ENCODE measurements around the gene SOWAHC. TPM values are rescaled to one million over a fixed set of nuclear protein-coding genes. Genes with fewer than 3 reads are reported as not detected.

Gene SOWAHC
- total and polyA plus RNA-seq, 4 donors = 5.2 to 15.2 (median 9.2) TPM

DNA sequence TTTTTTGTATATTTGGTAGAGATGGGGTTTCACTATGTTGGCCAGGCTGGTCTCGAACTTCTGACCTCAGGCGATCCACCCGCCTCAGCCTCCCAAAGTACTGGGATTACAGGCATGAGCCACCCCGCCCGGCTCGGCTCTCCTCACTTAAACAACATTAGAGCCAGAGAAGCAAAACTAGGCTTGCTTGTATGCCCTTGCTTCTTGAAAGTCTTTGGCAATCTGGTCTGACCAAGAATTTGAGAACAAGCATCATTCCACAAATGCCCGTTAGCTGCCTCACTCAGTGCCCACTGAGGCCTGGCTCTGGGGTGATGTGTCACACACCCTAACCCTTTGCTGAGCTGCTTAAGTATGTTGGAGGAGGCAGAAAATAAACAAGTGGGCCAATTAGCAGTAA lies 33.5 kb downstream of the SOWAHC start:
- 90 to 96% methylated on average over 7 of the region's 7 CpGs for WGBS, 2 donors
- H3K9me3 ChIP-seq (ENCODE audit: control insufficient read depth in 4 of 4, insufficient read depth in 3 of 4, low read length in 3 of 4) = no peaks in the 10 kb centered on the region
- H3K36me3 ChIP-seq (ENCODE audit: control insufficient read depth in 4 of 4, insufficient read depth in 4 of 4, low read length in 4 of 4) = no peaks in the 10 kb centered on the region
- DNase-seq = no peak
- TF ChIP-seq, protein P1, sequence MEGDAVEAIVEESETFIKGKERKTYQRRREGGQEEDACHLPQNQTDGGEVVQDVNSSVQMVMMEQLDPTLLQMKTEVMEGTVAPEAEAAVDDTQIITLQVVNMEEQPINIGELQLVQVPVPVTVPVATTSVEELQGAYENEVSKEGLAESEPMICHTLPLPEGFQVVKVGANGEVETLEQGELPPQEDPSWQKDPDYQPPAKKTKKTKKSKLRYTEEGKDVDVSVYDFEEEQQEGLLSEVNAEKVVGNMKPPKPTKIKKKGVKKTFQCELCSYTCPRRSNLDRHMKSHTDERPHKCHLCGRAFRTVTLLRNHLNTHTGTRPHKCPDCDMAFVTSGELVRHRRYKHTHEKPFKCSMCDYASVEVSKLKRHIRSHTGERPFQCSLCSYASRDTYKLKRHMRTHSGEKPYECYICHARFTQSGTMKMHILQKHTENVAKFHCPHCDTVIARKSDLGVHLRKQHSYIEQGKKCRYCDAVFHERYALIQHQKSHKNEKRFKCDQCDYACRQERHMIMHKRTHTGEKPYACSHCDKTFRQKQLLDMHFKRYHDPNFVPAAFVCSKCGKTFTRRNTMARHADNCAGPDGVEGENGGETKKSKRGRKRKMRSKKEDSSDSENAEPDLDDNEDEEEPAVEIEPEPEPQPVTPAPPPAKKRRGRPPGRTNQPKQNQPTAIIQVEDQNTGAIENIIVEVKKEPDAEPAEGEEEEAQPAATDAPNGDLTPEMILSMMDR (IDR thresholded peaks at IDR 0.05; ENCODE audit: control extremely low read depth, extremely low read depth) = no peak
- H3K4me3 ChIP-seq = no peak overlapping the region
- H3K9ac ChIP-seq (ENCODE audit: insufficient read depth in 1 of 2, low read length in 2 of 2) = no peak overlapping the region
- no peak overlapping the region for H3K27ac ChIP-seq (ENCODE audit: low read depth in 1 of 2, low read length in 1 of 2)
- no peak for ATAC-seq (ENCODE audit: insufficient read depth, low FRiP score)
- H3K27me3 ChIP-seq (ENCODE audit: control insufficient read depth in 3 of 3, insufficient read depth in 3 of 3, low read length in 2 of 3) = no peaks in the 10 kb centered on the region
- peaks cover 0 to 7% (median 4%) of the 10 kb centered on the region in 5 donors for H3K4me1 ChIP-seq (ENCODE audit: control insufficient read depth in 5 of 5, insufficient read depth in 5 of 5, low read length in 5 of 5)

DNA sequence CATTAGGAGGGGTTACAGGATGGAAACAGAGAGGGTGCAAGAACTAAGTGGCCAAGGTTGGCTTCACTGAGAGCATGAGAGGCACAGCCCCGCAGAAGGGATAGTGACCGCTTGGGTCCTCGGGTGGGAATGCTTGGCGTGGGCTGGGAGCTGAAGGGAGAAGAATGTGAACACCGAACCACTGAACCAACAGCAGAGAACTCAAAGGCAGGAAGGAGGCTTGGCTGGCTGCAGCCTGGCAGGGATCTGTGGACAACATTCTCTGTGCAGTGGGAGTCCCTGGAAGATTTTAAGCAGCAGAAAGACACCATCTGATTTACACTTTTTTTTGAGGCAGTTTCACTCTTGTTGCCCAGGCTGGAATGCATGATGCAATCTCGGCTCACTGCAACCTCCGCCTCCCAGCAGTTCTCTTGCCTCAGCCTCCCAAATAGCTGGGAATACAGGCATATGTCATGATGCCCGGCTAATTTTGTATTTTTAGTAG lies 33.9 kb downstream of the SOWAHC start:
- H3K9me3 ChIP-seq (ENCODE audit: control insufficient read depth in 4 of 4, insufficient read depth in 3 of 4, low read length in 3 of 4) = no peaks in the 10 kb centered on the region
- H3K27ac ChIP-seq (ENCODE audit: low read depth in 1 of 2, low read length in 1 of 2) = peak overlapping the region in 1 of 2 donors; percentile 10
- H3K9ac ChIP-seq (ENCODE audit: insufficient read depth in 1 of 2, low read length in 2 of 2) = no peak overlapping the region
- TF ChIP-seq, protein P1 (IDR thresholded peaks at IDR 0.05; ENCODE audit: control extremely low read depth, extremely low read depth) = no peak
- no peaks in the 10 kb centered on the region for H3K36me3 ChIP-seq (ENCODE audit: control insufficient read depth in 4 of 4, insufficient read depth in 4 of 4, low read length in 4 of 4)
- H3K27me3 ChIP-seq (ENCODE audit: control insufficient read depth in 3 of 3, insufficient read depth in 3 of 3, low read length in 2 of 3) = no peaks in the 10 kb centered on the region
- H3K4me1 ChIP-seq (ENCODE audit: control insufficient read depth in 5 of 5, insufficient read depth in 5 of 5, low read length in 5 of 5) = peaks cover 0 to 7% (median 4%) of the 10 kb centered on the region in 5 donors
- whole genome bisulfite sequencing, 2 donors = 83 to 86% methylated on average over 8 of the region's 8 CpGs
- ATAC-seq (ENCODE audit: insufficient read depth, low FRiP score) (no peak), DNase-seq (peak in 1 of 3 donors; percentile 5)
- H3K4me3 ChIP-seq = no peak overlapping the region

DNA sequence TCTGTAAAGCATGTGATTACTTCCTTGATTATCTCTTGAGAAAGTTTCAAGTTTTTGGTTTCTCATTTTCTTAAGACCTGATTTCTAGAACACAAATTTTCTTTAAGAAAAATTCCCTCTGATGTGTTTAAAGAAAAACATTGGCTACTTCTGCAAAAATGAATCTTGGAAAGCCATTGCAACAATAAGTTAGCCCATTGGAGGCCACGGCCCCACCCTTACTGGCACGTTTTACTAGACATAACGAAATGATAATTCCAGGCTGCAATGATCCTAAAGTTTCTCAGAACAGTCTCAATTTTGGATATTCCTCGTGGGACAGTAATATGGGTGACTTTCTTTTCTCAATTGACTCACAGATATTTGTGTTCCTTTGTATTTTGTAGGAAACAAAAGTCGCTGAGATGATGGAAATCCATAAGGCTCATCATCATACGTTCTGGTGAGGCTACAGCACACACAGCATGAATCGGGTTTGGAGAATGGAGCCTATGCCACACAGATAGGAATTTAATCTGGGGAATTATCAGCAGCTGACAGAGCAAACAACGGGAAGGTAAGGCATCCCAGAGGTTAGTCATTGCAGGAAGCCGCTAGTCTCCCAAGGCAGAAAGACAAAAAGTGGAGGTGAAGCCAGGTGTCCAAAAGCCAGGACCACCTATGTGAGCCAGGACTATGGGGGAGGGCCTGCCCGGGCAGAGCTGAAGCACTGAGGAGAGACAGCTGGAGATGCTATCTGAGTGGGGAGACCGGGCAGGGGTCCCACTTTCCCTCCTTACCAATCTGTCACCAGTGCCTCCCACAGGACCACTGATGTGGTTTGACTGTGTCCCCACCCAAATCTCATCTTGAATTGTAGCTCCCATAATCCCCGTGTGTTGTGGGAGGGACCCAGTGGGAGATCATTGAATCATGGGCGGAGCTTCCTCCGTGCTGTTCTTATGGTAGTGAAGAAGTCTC lies 35.9 kb downstream of the SOWAHC start:
- Histone ChIP-seq H3K4me1 (ENCODE audit: control insufficient read depth in 5 of 5, insufficient read depth in 5 of 5, low read length in 5 of 5) (peaks cover 0 to 1% (median 0%) of the 10 kb centered on the region in 5 donors), H3K9me3 (ENCODE audit: control insufficient read depth in 4 of 4, insufficient read depth in 3 of 4, low read length in 3 of 4) (no peaks in the 10 kb centered on the region), H3K27me3 (ENCODE audit: control insufficient read depth in 3 of 3, insufficient read depth in 3 of 3, low read length in 2 of 3) (no peaks in the 10 kb centered on the region), H3K4me3 (no peak overlapping the region), H3K36me3 (ENCODE audit: control insufficient read depth in 4 of 4, insufficient read depth in 4 of 4, low read length in 4 of 4) (no peaks in the 10 kb centered on the region), H3K9ac (ENCODE audit: insufficient read depth in 1 of 2, low read length in 2 of 2) (no peak overlapping the region), H3K27ac (ENCODE audit: low read depth in 1 of 2, low read length in 1 of 2) (no peak overlapping the region)
- ATAC-seq (ENCODE audit: insufficient read depth, low FRiP score) = no peak
- no peak for DNase-seq
- TF ChIP-seq, protein P1 (IDR thresholded peaks at IDR 0.05; ENCODE audit: control extremely low read depth, extremely low read depth) = no peak
- 81 to 87% methylated on average over 14 of the region's 14 CpGs for WGBS, 2 donors
